K562 (cell line): ENCODE measurements around the gene SMIM11. TPM values are rescaled to one million over a fixed set of nuclear protein-coding genes. Genes with fewer than 3 reads are reported as not detected.

Experiments used
- ATAC-seq: fragments of 200-7000 bp; cut with Tn5 transposase; 3 replicates; pipeline ENCODE4 v1.9.1; 2020; ENCODE audit warnings: moderate library complexity
- BruUV-seq: library from RNA; stranded (reverse); fragments of 400-500 nt; replicated peaks from 2 replicates; lab custom pipeline; 2021; lab: Mats Ljungman, UMichigan
- CTCF ChIA-PET: fragments of 300-600 bp; formaldehyde crosslinking; extraction: SDS; loops from one replicate; lab custom pipeline; 2021; ENCODE audit warnings: low intra/inter-chr PET ratio; lab: Yijun Ruan, JAX
- POLR2A ChIA-PET: fragments of 300-600, 350-650 bp; sonication (Branson Sonifier 250); formaldehyde crosslinking; extraction: SDS; loops from one replicate; lab custom pipeline; 2021; ENCODE audit warnings: antibody characterized with exemption, inconsistent platforms; lab: Yijun Ruan, JAX
- DNase-seq, 4 experiments: peaks; one replicate each; pipeline versions ENCODE4 v3.0.0 to v3.0.0-alpha.2; 2011 to 2018; ENCODE audit warnings: low spot score in 3 of 4, mixed read lengths in 3 of 4; ENCODE audit errors: extremely low read depth in 1 of 4
- FAIRE-seq: peaks from 2 replicates; lab custom pipeline; 2011; peaks lifted over from hg19 to GRCh38; lab: Jason Lieb, UNC
- H2AFZ ChIP-seq: 2 replicates; pipeline ENCODE4 v1.6.0; 2011; ENCODE audit warnings: low read depth, low read length, control low read depth, inconsistent platforms
- H3K27ac ChIP-seq: fragments of 200-600 bp; 3 replicates; pipeline ENCODE4 v1.8.0; 2011; ENCODE audit warnings: low read depth, mild to moderate bottlenecking, control low read depth, inconsistent platforms, low read length, moderate library complexity, mixed read lengths; ENCODE audit errors: extremely low read depth
- H3K27me3 ChIP-seq, 2 experiments: fragments of 300-600 bp in 1 of 2; 2 replicates in 1 of 2; 3 replicates in 1 of 2; pipeline versions ENCODE4 v1.6.0 to v1.8.0; 2011; ENCODE audit warnings: inconsistent platforms in 2 of 2, low read length in 2 of 2, mild to moderate bottlenecking in 1 of 2, mixed read lengths in 1 of 2, moderate library complexity in 1 of 2; ENCODE audit not compliant: control insufficient read depth in 2 of 2, insufficient read depth in 2 of 2
- H3K36me3 ChIP-seq: fragments of 300-600 bp; 3 replicates; pipeline ENCODE4 v1.8.0; 2011; ENCODE audit warnings: mild to moderate bottlenecking, low read length, inconsistent platforms; ENCODE audit not compliant: control insufficient read depth, insufficient read depth
- H3K4me1 ChIP-seq, 2 experiments: fragments of 200-600 bp in 1 of 2; replicated peaks in 1 of 2; 2 replicates in 1 of 2; 3 replicates in 1 of 2; pipeline versions ENCODE4 v1.5.1 to v1.8.0; 2011; ENCODE audit warnings: inconsistent platforms in 2 of 2, low read length in 2 of 2, mild to moderate bottlenecking in 1 of 2, mixed read lengths in 1 of 2, moderate library complexity in 1 of 2; ENCODE audit not compliant: control insufficient read depth in 2 of 2, insufficient read depth in 2 of 2
- H3K4me2 ChIP-seq: 2 replicates; pipeline ENCODE4 v1.6.1; 2011; ENCODE audit warnings: low read length, control low read depth, inconsistent platforms, mixed read lengths; ENCODE audit not compliant: insufficient read depth
- H3K4me3 ChIP-seq: fragments of 200-600 bp; sonication (generic), shearing (Covaris generic); 2 replicates; pipeline ENCODE4 v1.5.1; 2016; ENCODE audit warnings: control low read depth, inconsistent platforms
- H3K79me2 ChIP-seq: fragments of 200-600 bp; 3 replicates; pipeline ENCODE4 v1.8.0; 2011; ENCODE audit warnings: low read length, inconsistent platforms; ENCODE audit not compliant: control insufficient read depth, insufficient read depth
- H3K9ac ChIP-seq, 2 experiments: 2 replicates each; pipeline versions ENCODE4 v1.6.0 to v1.6.1; 2011; ENCODE audit warnings: low read depth in 2 of 2, low read length in 2 of 2, control low read depth in 1 of 2, inconsistent platforms in 1 of 2, mild to moderate bottlenecking in 1 of 2, mixed read lengths in 1 of 2; ENCODE audit not compliant: insufficient read depth in 1 of 2
- H3K9me1 ChIP-seq: one replicate; pipeline ENCODE4 v1.6.0; 2011; ENCODE audit warnings: inconsistent platforms, mild to moderate bottlenecking, low read length, moderate library complexity; ENCODE audit not compliant: control insufficient read depth, insufficient read depth
- H3K9me3 ChIP-seq: replicated peaks from 2 replicates; pipeline ENCODE4 v1.5.1; 2011; ENCODE audit warnings: low read depth, low read length, inconsistent platforms; ENCODE audit not compliant: control insufficient read depth, insufficient read depth
- H4K20me1 ChIP-seq: replicated peaks from 2 replicates; pipeline ENCODE4 v1.6.1; 2011; ENCODE audit warnings: low read length, inconsistent platforms, mixed read lengths; ENCODE audit not compliant: control insufficient read depth, insufficient read depth
- ASH1L ChIP-seq: fragments of 450-650 bp; IDR thresholded peaks from 2 replicates; pipeline ENCODE4 v1.6.1; 2018; ENCODE audit warnings: borderline replicate concordance, mild to moderate bottlenecking, low read depth; ENCODE audit not compliant: partially characterized antibody
- ATF7 ChIP-seq: fragments of 450-650 bp; IDR thresholded peaks from 2 replicates; pipeline ENCODE4 v1.7.1; 2014; ENCODE audit warnings: mild to moderate bottlenecking, moderate library complexity
- CBFA2T3 ChIP-seq: fragments of 450-650 bp; IDR thresholded peaks from 2 replicates; pipeline ENCODE4 v1.6.1; 2017
- CHCHD3 ChIP-seq: fragments of 250-450 bp; sonication (Bioruptor Pico); IDR thresholded peaks from 2 replicates; pipeline ENCODE4 v2.1.2; 2022; ENCODE audit warnings: mild to moderate bottlenecking
- EP400 ChIP-seq: fragments of 450-650 bp; IDR thresholded peaks from 2 replicates; pipeline ENCODE4 v1.6.1; 2017; ENCODE audit warnings: antibody characterized with exemption, mild to moderate bottlenecking, moderate library complexity
- FOXJ2 ChIP-seq: fragments of 200-800 bp; sonication (Bioruptor generic); IDR thresholded peaks from 2 replicates; pipeline ENCODE4 v1.6.1; 2016; ENCODE audit warnings: missing genetic modification characterization, missing compliant biosample characterization
- HMGN3 ChIP-seq: IDR thresholded peaks from 2 replicates; pipeline ENCODE4 v1.6.1; 2011; ENCODE audit warnings: borderline replicate concordance, low read depth, mild to moderate bottlenecking, mixed read lengths, low read length; ENCODE audit not compliant: insufficient read length; ENCODE audit errors: extremely low read depth
- NEUROD1 ChIP-seq: fragments of 150-350 bp; IDR thresholded peaks from 2 replicates; pipeline ENCODE4 v1.6.1; 2014; ENCODE audit warnings: borderline replicate concordance, low read length, low read depth; ENCODE audit not compliant: partially characterized antibody
- PHF21A ChIP-seq: fragments of 450-650 bp; IDR thresholded peaks from 2 replicates; pipeline ENCODE4 v1.6.1; 2017; ENCODE audit warnings: low read depth, borderline replicate concordance
- SMARCC2 ChIP-seq: fragments of 450-650 bp; IDR thresholded peaks from 2 replicates; pipeline ENCODE4 v1.6.1; 2017; ENCODE audit warnings: antibody characterized with exemption, moderate library complexity, mild to moderate bottlenecking, low read depth
- TRIM28 ChIP-seq: fragments of 450-650 bp; IDR thresholded peaks from 2 replicates; pipeline ENCODE4 v1.6.1; 2017
- ZBTB43 ChIP-seq: sonication (generic); formaldehyde crosslinking; IDR thresholded peaks from 2 replicates; pipeline ENCODE4 v1.8.0; 2023; ENCODE audit warnings: mild to moderate bottlenecking, missing genetic modification reagents
- ZBTB7A ChIP-seq: IDR thresholded peaks from 2 replicates; pipeline ENCODE4 v1.6.1; 2011; ENCODE audit warnings: low read depth, mild to moderate bottlenecking, low read length, moderate library complexity, borderline replicate concordance; ENCODE audit not compliant: control insufficient read depth
- ZFP30 ChIP-seq: fragments of 250-450 bp; sonication (Bioruptor Pico); IDR thresholded peaks from 2 replicates; pipeline ENCODE4 v1.8.0; 2022; ENCODE audit warnings: moderate library complexity, mild to moderate bottlenecking, inconsistent platforms, borderline replicate concordance
- ZNF121 ChIP-seq: sonication (generic); formaldehyde crosslinking; conservative IDR thresholded peaks from 2 replicates; pipeline ENCODE4 v1.8.0; 2022; ENCODE audit warnings: missing genetic modification reagents
- ZNF239 ChIP-seq: fragments of 250-450 bp; sonication (Bioruptor Pico); IDR thresholded peaks from 2 replicates; pipeline ENCODE4 v1.4.0; 2020; ENCODE audit warnings: mild to moderate bottlenecking
- ZNF24 ChIP-seq: fragments of 450-650 bp; IDR thresholded peaks from 2 replicates; pipeline ENCODE4 v1.6.1; 2016
- WGBS: fragments of 100-300 bp; shearing (Covaris generic); methylation state at CpG from one replicate; pipeline ENCODE4 v1.1.6; 2016; ENCODE audit warnings: low coverage, mixed read lengths; ENCODE audit not compliant: insufficient coverage; ENCODE audit errors: missing lambda C conversion rate; 5-methylcytosine and 5-hydroxymethylcytosine counted together
- in situ Hi-C: fragments of 300-500 bp; cut with MboI; formaldehyde crosslinking; loops from 4 replicates; pipeline ENCODE4 v1.15.0; 2018; ENCODE audit warnings: inconsistent platforms, mixed read lengths
- intact Hi-C: fragments of 100-400 bp; cut with micrococcal nuclease; formaldehyde crosslinking; loops from 2 replicates; pipeline ENCODE4 v1.14.2; 2022
- polyA plus RNA-seq, 8 experiments: library from polyadenylated mRNA; depleted of rRNA in 4 of 8; stranded (reverse) in 5 of 8; unstranded in 3 of 8; fragments of >200 nt; fragmentation: Nextera tagmentation in 2 of 8; fragmentation: Illumina TruSeq in 1 of 8; extraction: Ambion mirVana in 2 of 8; extraction: Trizol in 1 of 8; gene quantifications; 2 replicates each; pipeline versions ENCODE4 v1.2.1 to v1.2.3, GENCODE V29; 2011 to 2014; ENCODE audit warnings: inconsistent platforms in 1 of 8, missing spikeins in 1 of 8
- total RNA-seq, 7 experiments: library from RNA; depleted of rRNA in 6 of 7; stranded (reverse); fragments of >200 nt in 6 of 7; fragmentation: Illumina TruSeq in 2 of 7; extraction: Trizol in 2 of 7; gene quantifications; 2 replicates each; pipeline versions ENCODE4 v1.2.1 to v1.2.3, GENCODE V29; 2011 to 2021; ENCODE audit warnings: low replicate concordance in 1 of 7

Gene SMIM11
- total and polyA plus RNA-seq, 9 of the 15 experiments (the other 6 are each of a cell fraction or from before 2014, with no cell fraction given) = 3.9 to 113 (median 25.5) TPM

- POLR2A ChIA-PET = no interaction called here
- Histone ChIP-seq H2AFZ (0 out of 2 replicates have a peak overlapping the region, but pooled peaks have one; percentile 76), H3K36me3 (no peaks in the 10 kb centered on the region), H3K4me2 (no peak overlapping the region), H4K20me1 (no peaks in the 10 kb centered on the region), H3K27ac (no peak overlapping the region), H3K4me3 (no peak overlapping the region), H3K9me1 (no peaks in the 10 kb centered on the region), H3K79me2 (no peaks in the 10 kb centered on the region), H3K9ac (no peak overlapping the region), H3K27me3 (peaks cover 0 to 6% of the 10 kb centered on the region in 2 experiments; a peak in 2 of 5 replicates)
- no peak for FAIRE-seq
- TF ChIP-seq ZNF121 (CRISPR knock-in tag) (peak; percentile 52), CBFA2T3 (no peak)
- TF ChIP-seq, all 486 proteins: peak for 1
- Histone ChIP-seq H3K4me1 (peaks cover 0 to 2% of the 10 kb centered on the region in 2 experiments; a peak in 2 of 5 replicates), H3K9me3 (no peaks in the 10 kb centered on the region)
- DNase-seq (no peak), ATAC-seq (no peak)
- whole genome bisulfite sequencing = 83% methylated on average over 3 of the region's 3 CpGs
- BruUV-seq = no TSS peak
- CTCF ChIA-PET = interaction anchor here (1.3 kb wide), 1 partner anchor 240 kb away, joined by 4 read pairs; no protein-coding TSS in a partner anchor
- intact Hi-C loops = loop anchor here (1.0 kb wide), 1 partner anchor 268 kb away; no protein-coding TSS in a partner anchor
- in situ Hi-C loops = no loop called here
These were observed 12.6 kb upstream of the SMIM11 start for GRCh38 chr21:34362670-34363069.

- Histone ChIP-seq H3K79me2 (no peaks in the 10 kb centered on the region), H2AFZ (peak within 1 kb of the TSS; percentile 13; the same call in 1 of the 2 replicates), H3K4me1 (peaks cover 0 to 2% of the 10 kb centered on the region in 2 experiments; a peak in 2 of 5 replicates), H3K4me3 (no peak within 1 kb of the TSS), H3K9me3 (no peaks in the 10 kb centered on the region), H3K27ac (no peak within 1 kb of the TSS), H3K4me2 (no peak within 1 kb of the TSS), H3K36me3 (no peaks in the 10 kb centered on the region), H3K27me3 (peaks cover under 1 to 6% of the 10 kb centered on the region in 2 experiments; a peak in 3 of 5 replicates), H3K9ac (no peak within 1 kb of the TSS), H4K20me1 (no peaks in the 10 kb centered on the region), H3K9me1 (no peaks in the 10 kb centered on the region)
- ATAC-seq (no peak), DNase-seq (no peak), FAIRE-seq (no peak)
- in situ Hi-C loops (no loop called here), intact Hi-C loops (no loop called here)
- no TSS peak for BruUV-seq
- ChIA-PET CTCF (interaction anchor here (0.6 kb wide), 1 partner anchor 255 kb away, joined by 4 read pairs; no protein-coding TSS in a partner anchor), POLR2A (no interaction called here)
- 27% methylated on average over 3 of the region's 3 CpGs for WGBS
- TF ChIP-seq EP400 = no peak
- no peak for TF ChIP-seq ZBTB7A
- no peak for TF ChIP-seq FOXJ2
- TF ChIP-seq ZNF24 = no peak
- TF ChIP-seq NEUROD1 = no peak
- no peak for TF ChIP-seq CHCHD3 (CRISPR knock-in tag)
- no peak for TF ChIP-seq ASH1L
- TF ChIP-seq PHF21A = no peak
- TF ChIP-seq SMARCC2 = no peak
- no peak for TF ChIP-seq ATF7
- no peak for TF ChIP-seq ZNF239
- TF ChIP-seq ZFP30 (CRISPR knock-in tag) = no peak
- TF ChIP-seq ZBTB43 (CRISPR knock-in tag) = no peak
- no peak for TF ChIP-seq HMGN3
- TF ChIP-seq TRIM28 = no peak
These were observed 11.6 kb upstream of the SMIM11 start, which contains the start of gene KCNE2 for GRCh38 chr21:34363733-34364132. Gene KCNE2, plus strand, starts transcription at chr21:34364006. Its CDS starts 6,473 bp downstream, at chr21:34370479.
